ENCODE data around the gene OR4D1.

- no peak for TF ChIP-seq CTCF (IDR thresholded peaks at IDR 0.05; ENCODE audit: low read depth, low read length, missing input control)
- no peak for TF ChIP-seq SP1 (IDR thresholded peaks at IDR 0.05)
- TF ChIP-seq JUND (IDR thresholded peaks at IDR 0.05) = no peak
- no peak for TF ChIP-seq ZBTB33 (IDR thresholded peaks at IDR 0.05)
Observed at GRCh38 chr17:58119491-58119890, 28.7 kb upstream of the OR4D1 start.

All from liver (tissue), 3 donors.